ENCODE results near the gene PCBD1.

PCBD1 gene

GRCh38 chr10:70845816-70846215, 42.5 kb downstream of the PCBD1 start:
- peaks cover 4% of the 10 kb centered on the region for H3K4me1 ChIP-seq (ENCODE audit: control insufficient read depth, insufficient read depth, low read length)
- H3K27me3 ChIP-seq (ENCODE audit: control insufficient read depth, insufficient read depth, low read length): no peaks in the 10 kb centered on the region
- no peak overlapping the region for H3K4me3 ChIP-seq (ENCODE audit: low read length)
- no peak overlapping the region for H3K9ac ChIP-seq (ENCODE audit: low read length)
- H3K36me3 ChIP-seq (ENCODE audit: control insufficient read depth, insufficient read depth, low read length): no peaks in the 10 kb centered on the region
- no peak overlapping the region for H3K27ac ChIP-seq (ENCODE audit: low read depth, low read length)

GRCh38 chr10:70845256-70845655, 43.1 kb downstream of the PCBD1 start:
- Histone ChIP-seq H3K27me3 (ENCODE audit: control insufficient read depth, insufficient read depth, low read length) (no peaks in the 10 kb centered on the region), H3K36me3 (ENCODE audit: control insufficient read depth, insufficient read depth, low read length) (no peaks in the 10 kb centered on the region), H3K4me3 (ENCODE audit: low read length) (no peak overlapping the region), H3K4me1 (ENCODE audit: control insufficient read depth, insufficient read depth, low read length) (peaks cover 4% of the 10 kb centered on the region), H3K9ac (ENCODE audit: low read length) (no peak overlapping the region), H3K27ac (ENCODE audit: low read depth, low read length) (no peak overlapping the region)

DNA sequence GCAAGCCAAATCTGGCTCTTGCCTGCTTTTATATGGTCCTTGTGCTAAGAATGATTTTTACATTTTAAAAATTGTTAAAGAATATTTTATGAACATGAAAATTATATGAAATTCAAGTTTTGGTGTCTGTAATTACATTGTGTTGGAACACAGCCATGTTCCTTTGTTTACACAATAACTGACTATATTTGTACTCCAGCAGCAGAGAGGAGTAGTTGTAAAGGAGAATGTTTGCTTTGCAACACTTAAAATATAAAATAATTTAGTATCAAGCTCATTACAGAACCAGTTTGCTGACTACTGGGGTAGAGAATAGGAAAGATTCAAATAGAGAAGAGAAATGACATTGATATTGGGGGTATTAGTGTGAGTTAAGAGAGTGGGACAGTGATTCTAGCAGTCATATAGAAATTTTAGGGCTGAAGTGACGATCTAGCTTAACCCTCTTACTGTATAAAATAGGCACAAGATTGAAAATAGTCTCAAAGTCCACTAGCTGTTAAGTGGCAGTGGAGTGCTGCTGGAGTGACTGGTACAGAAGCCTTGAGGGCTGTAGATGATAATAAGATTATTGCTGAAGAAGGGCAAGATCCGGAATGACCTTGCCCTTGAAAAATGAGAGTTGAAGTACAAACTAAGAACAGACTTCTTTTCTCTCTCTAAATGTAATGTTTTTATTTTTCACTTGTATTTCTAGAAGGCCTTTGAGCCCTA, 44.4 kb downstream of the PCBD1 start:
- H3K36me3 ChIP-seq (ENCODE audit: control insufficient read depth, insufficient read depth, low read length): no peaks in the 10 kb centered on the region
- H3K27me3 ChIP-seq (ENCODE audit: control insufficient read depth, insufficient read depth, low read length): no peaks in the 10 kb centered on the region
- H3K9ac ChIP-seq (ENCODE audit: low read length): no peak overlapping the region
- no peaks in the 10 kb centered on the region for H3K4me1 ChIP-seq (ENCODE audit: control insufficient read depth, insufficient read depth, low read length)
- H3K4me3 ChIP-seq (ENCODE audit: low read length): no peak overlapping the region
- no peak overlapping the region for H3K27ac ChIP-seq (ENCODE audit: low read depth, low read length)

GRCh38 chr10:70843333-70843732, 45.0 kb downstream of the PCBD1 start:
- no peaks in the 10 kb centered on the region for H3K36me3 ChIP-seq (ENCODE audit: control insufficient read depth, insufficient read depth, low read length)
- no peaks in the 10 kb centered on the region for H3K27me3 ChIP-seq (ENCODE audit: control insufficient read depth, insufficient read depth, low read length)
- no peak overlapping the region for H3K4me3 ChIP-seq (ENCODE audit: low read length)
- no peak overlapping the region for H3K27ac ChIP-seq (ENCODE audit: low read depth, low read length)
- H3K4me1 ChIP-seq (ENCODE audit: control insufficient read depth, insufficient read depth, low read length): no peaks in the 10 kb centered on the region
- no peak overlapping the region for H3K9ac ChIP-seq (ENCODE audit: low read length)

DNA sequence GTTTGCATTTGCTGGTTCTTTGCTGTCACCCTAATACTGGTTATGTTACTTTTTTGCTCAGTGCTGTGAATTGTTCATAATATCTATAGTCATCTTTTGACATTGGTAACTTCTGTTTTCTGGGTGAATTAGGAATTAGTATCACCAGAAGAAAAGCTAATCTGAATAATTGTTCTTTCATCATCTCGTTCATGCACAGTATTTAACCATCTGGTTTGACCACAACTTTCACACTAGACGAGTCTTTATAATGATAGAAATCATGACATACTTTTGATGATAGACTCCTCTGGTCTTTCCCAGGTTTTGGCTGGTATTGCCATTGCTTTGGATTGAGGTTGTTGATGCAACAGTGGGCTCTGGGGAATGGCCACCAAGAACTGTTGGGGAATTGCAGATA, 47.5 kb downstream of the PCBD1 start:
- no peaks in the 10 kb centered on the region for H3K4me1 ChIP-seq (ENCODE audit: control insufficient read depth, insufficient read depth, low read length)
- H3K4me3 ChIP-seq (ENCODE audit: low read length): no peak overlapping the region
- H3K27me3 ChIP-seq (ENCODE audit: control insufficient read depth, insufficient read depth, low read length): no peaks in the 10 kb centered on the region
- no peaks in the 10 kb centered on the region for H3K36me3 ChIP-seq (ENCODE audit: control insufficient read depth, insufficient read depth, low read length)
- H3K27ac ChIP-seq (ENCODE audit: low read depth, low read length): no peak overlapping the region
- no peak overlapping the region for H3K9ac ChIP-seq (ENCODE audit: low read length)

DNA sequence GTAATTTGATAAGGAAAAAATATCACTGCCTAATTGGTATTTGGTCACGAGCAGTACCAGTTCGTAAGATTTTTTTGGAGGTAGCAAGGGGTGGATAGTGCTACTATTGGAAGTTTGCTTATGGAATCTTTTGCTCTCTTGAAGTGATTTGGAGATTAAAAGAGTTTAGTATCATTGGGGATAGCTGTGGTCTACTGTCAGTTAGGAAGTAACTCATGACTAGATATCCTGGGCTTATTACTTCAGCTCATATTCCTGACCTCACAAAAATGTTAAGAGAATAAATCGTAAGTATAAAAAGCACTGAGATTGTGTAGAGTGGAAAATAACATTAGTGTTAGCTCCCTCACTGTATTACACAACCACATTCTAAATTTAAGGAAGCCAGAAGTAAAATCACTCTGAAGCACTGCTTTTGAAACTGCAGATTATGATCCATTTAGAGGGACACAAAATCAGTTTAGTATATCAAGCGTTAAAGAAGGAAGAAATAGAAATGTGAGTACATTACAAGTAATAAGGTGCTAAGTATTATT, 50.0 kb downstream of the PCBD1 start:
- Histone ChIP-seq H3K4me3 (ENCODE audit: low read length) (no peak overlapping the region), H3K4me1 (ENCODE audit: control insufficient read depth, insufficient read depth, low read length) (peaks cover 2% of the 10 kb centered on the region), H3K9ac (ENCODE audit: low read length) (no peak overlapping the region), H3K27me3 (ENCODE audit: control insufficient read depth, insufficient read depth, low read length) (no peaks in the 10 kb centered on the region), H3K36me3 (ENCODE audit: control insufficient read depth, insufficient read depth, low read length) (no peaks in the 10 kb centered on the region), H3K27ac (ENCODE audit: low read depth, low read length) (no peak overlapping the region)

- H3K27ac ChIP-seq (ENCODE audit: low read depth, low read length): no peak overlapping the region
Observed at GRCh38 chr10:70837660-70838059, 50.7 kb downstream of the PCBD1 start.

GRCh38 chr10:70836319-70836718, 52.0 kb downstream of the PCBD1 start:
- H3K4me3 ChIP-seq (ENCODE audit: low read length): no peak overlapping the region
- no peaks in the 10 kb centered on the region for H3K36me3 ChIP-seq (ENCODE audit: control insufficient read depth, insufficient read depth, low read length)
- no peak overlapping the region for H3K27ac ChIP-seq (ENCODE audit: low read depth, low read length)
- H3K27me3 ChIP-seq (ENCODE audit: control insufficient read depth, insufficient read depth, low read length): no peaks in the 10 kb centered on the region
- no peak overlapping the region for H3K9ac ChIP-seq (ENCODE audit: low read length)
- H3K4me1 ChIP-seq (ENCODE audit: control insufficient read depth, insufficient read depth, low read length): peaks cover 8% of the 10 kb centered on the region

More at GRCh38 chr10:70837660-70838059, 50.7 kb downstream of the PCBD1 start:
- no peaks in the 10 kb centered on the region for H3K36me3 ChIP-seq (ENCODE audit: control insufficient read depth, insufficient read depth, low read length)
- H3K4me3 ChIP-seq (ENCODE audit: low read length): no peak overlapping the region
- H3K27me3 ChIP-seq (ENCODE audit: control insufficient read depth, insufficient read depth, low read length): no peaks in the 10 kb centered on the region
- H3K9ac ChIP-seq (ENCODE audit: low read length): no peak overlapping the region
- peaks cover 5% of the 10 kb centered on the region for H3K4me1 ChIP-seq (ENCODE audit: control insufficient read depth, insufficient read depth, low read length)

DNA sequence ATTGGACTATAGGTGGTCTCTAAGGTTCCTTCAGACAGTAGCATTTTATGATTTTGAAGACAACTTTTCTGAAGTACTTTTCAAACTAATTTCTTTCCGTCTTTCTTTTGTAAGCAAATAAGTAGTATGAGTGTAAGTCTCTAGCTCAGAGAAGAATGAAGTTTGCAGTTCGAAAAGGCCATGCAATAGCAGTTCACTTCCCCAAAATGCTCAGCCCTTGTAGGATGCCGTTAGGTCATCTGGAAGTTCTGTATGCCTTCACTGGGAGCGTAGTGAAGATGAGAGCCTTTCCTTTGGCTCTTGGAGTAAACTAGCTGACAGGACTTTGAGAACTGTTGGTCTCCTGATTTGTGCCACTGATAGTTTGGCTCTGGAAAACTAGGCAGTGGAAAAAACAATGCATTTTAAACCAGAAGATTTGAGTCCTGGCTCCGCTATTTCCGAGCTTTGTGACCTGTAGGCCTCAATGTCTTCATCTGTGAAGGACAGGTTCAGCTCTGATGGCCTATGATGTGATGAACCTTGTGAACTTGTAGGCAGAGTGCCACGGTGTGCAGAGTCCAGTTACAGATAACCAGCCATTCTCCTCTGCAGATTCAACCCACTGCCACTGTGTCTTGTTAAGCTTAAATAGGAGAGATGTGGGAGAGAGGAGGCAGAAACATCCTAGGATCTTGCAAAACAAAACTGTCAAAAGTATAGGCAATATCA, 53.8 kb downstream of the PCBD1 start:
- Histone ChIP-seq H3K4me1 (ENCODE audit: control insufficient read depth, insufficient read depth, low read length) (peaks cover 8% of the 10 kb centered on the region), H3K36me3 (ENCODE audit: control insufficient read depth, insufficient read depth, low read length) (no peaks in the 10 kb centered on the region), H3K27me3 (ENCODE audit: control insufficient read depth, insufficient read depth, low read length) (no peaks in the 10 kb centered on the region), H3K4me3 (ENCODE audit: low read length) (no peak overlapping the region), H3K27ac (ENCODE audit: low read depth, low read length) (no peak overlapping the region), H3K9ac (ENCODE audit: low read length) (no peak overlapping the region)

DNA sequence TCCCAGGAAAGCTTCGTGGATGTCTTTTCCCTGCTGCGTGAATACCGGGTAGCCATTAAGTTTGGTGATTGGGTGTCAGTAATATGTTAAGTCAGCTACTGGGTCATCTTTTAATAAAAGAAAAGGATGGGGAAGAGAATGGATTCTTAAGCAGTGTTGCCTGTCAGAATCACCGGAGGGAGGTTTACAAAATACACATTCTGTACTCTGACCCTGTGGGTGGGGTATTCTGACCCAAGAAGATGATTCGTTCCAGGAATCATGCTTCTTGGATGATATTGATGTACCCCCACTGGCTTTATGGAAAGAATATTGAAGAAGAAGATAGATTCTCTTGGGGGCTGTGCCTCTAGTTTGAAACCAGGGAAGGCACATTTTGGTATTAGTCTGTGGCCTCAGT, 54.3 kb downstream of the PCBD1 start:
- H3K4me1 ChIP-seq (ENCODE audit: control insufficient read depth, insufficient read depth, low read length): peaks cover 8% of the 10 kb centered on the region
- no peaks in the 10 kb centered on the region for H3K27me3 ChIP-seq (ENCODE audit: control insufficient read depth, insufficient read depth, low read length)
- no peaks in the 10 kb centered on the region for H3K36me3 ChIP-seq (ENCODE audit: control insufficient read depth, insufficient read depth, low read length)
- no peak overlapping the region for H3K27ac ChIP-seq (ENCODE audit: low read depth, low read length)
- H3K4me3 ChIP-seq (ENCODE audit: low read length): no peak overlapping the region
- H3K9ac ChIP-seq (ENCODE audit: low read length): no peak overlapping the region

- H3K4me1 ChIP-seq (ENCODE audit: control insufficient read depth, insufficient read depth, low read length): peaks cover 8% of the 10 kb centered on the region
- no peak overlapping the region for H3K9ac ChIP-seq (ENCODE audit: low read length)
- no peak overlapping the region for H3K4me3 ChIP-seq (ENCODE audit: low read length)
- H3K27me3 ChIP-seq (ENCODE audit: control insufficient read depth, insufficient read depth, low read length): no peaks in the 10 kb centered on the region
- no peaks in the 10 kb centered on the region for H3K36me3 ChIP-seq (ENCODE audit: control insufficient read depth, insufficient read depth, low read length)
- no peak overlapping the region for H3K27ac ChIP-seq (ENCODE audit: low read depth, low read length)
Observed at GRCh38 chr10:70833601-70834000, 54.8 kb downstream of the PCBD1 start.
